Tibial nerve (tissue), 4 donors: ENCODE measurements around the gene CDHR5. TPM values are rescaled to one million over a fixed set of nuclear protein-coding genes. Genes with fewer than 3 reads are reported as not detected.

Experiments
- DNase-seq, 2 donors: peaks; one replicate each; pipeline ENCODE4 v3.0.0-alpha.2; 2019; ENCODE audit warnings: low spot score in 2 of 2
- H3K27ac ChIP-seq, 4 donors: fragments of 200-600 bp; sonication (generic) in 3 of 4; one replicate each; pipeline ENCODE4 v1.5.1; 2017 to 2019; ENCODE audit warnings: mild to moderate bottlenecking in 1 of 4
- H3K27me3 ChIP-seq, 2 donors: fragments of 200-600 bp; sonication (generic) in 1 of 2; one replicate each; pipeline versions ENCODE4 v1.5.1 to v1.6.0; 2017 to 2019
- H3K36me3 ChIP-seq, 3 donors: fragments of 200-600 bp; sonication (generic); one replicate each; pipeline ENCODE4 v1.5.1; 2018 to 2019
- H3K4me1 ChIP-seq, 4 donors: fragments of 200-600 bp; sonication (generic) in 3 of 4; one replicate each; pipeline ENCODE4 v1.5.1; 2017 to 2019
- H3K4me3 ChIP-seq, 4 donors: fragments of 200-600 bp; sonication (generic) in 3 of 4; one replicate each; pipeline ENCODE4 v1.5.1; 2017 to 2019; ENCODE audit warnings: mild to moderate bottlenecking in 1 of 4, moderate library complexity in 1 of 4
- H3K9me3 ChIP-seq, 4 donors: fragments of 200-600 bp; sonication (generic) in 3 of 4; one replicate each; pipeline ENCODE4 v1.5.1; 2017 to 2019
- EP300 ChIP-seq, 2 donors: sonication (generic); formaldehyde crosslinking; IDR thresholded peaks; one replicate each; pipeline ENCODE4 v1.6.1; 2017; ENCODE audit warnings: antibody characterized with exemption in 2 of 2, mild to moderate bottlenecking in 1 of 2
- POLR2A ChIP-seq, 2 donors: fragments of 450-650 bp; IDR thresholded peaks; one replicate each; pipeline ENCODE4 v1.6.1; 2017; ENCODE audit warnings: antibody characterized with exemption in 2 of 2, mild to moderate bottlenecking in 2 of 2, moderate library complexity in 2 of 2
- WGBS, 2 donors: methylation state at CpG; one replicate each; pipeline ENCODE4 v1.1.5; 2018; 5-methylcytosine and 5-hydroxymethylcytosine counted together
- total RNA-seq, 4 donors: library from RNA; depleted of rRNA; stranded (reverse); fragments of >200 nt; gene quantifications; one replicate each; pipeline ENCODE4 v1.1.0, GENCODE V29; 2016
- TF ChIP-seq, protein P1 (sequence below), 5 experiments: fragments of 200-600 bp in 3 of 5; fragments of 450-650 bp in 2 of 5; sonication (generic) in 3 of 5; IDR thresholded peaks; one replicate each; pipeline ENCODE4 v1.5.1; 2016 to 2019; ENCODE audit warnings: antibody characterized with exemption in 5 of 5, mild to moderate bottlenecking in 3 of 5, moderate library complexity in 2 of 5

Gene CDHR5
- total RNA-seq, 4 donors from 2014 or later = not detected

DNA sequence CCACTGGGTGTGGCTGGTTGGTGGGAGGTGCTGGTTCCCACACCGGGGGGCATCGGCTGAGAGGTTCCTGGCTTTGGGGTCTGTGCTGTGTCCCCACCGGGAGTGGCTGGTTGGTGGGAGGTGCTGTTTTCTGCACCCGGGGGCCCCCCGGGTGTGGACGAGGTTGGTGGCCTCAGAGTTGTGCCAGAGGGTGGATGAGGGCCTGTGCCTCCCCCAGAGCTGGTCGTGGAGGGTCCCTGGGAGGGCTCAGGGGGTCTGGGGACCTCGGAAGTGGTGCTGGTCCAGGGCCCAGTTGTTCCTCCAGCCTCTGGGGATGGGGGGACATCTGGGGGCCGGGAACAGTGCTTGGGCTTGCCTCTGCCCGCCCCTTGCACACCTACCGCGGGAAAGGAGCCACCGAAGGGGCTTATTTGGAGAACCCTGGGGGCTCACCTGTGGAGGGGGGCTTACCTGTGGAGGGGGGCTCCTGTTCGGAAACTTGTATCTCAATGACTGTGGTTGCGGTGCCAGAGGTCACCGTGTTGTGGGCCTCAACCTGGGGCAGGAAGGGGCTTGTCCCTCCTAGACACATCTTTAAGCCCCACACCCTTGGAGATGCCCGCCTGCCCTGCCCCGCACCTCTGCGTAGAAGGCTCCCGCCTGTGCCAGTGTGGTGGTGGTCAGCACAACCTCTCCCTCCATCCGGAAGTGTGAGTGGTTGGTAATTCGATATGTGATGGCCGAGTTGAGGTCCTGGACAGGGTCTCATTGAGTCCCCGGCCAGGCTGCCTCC lies 5.7 kb downstream of the CDHR5 start:
- 84 to 88% methylated on average over 17 to 22 of the region's 24 CpGs for WGBS, 2 donors

DNA sequence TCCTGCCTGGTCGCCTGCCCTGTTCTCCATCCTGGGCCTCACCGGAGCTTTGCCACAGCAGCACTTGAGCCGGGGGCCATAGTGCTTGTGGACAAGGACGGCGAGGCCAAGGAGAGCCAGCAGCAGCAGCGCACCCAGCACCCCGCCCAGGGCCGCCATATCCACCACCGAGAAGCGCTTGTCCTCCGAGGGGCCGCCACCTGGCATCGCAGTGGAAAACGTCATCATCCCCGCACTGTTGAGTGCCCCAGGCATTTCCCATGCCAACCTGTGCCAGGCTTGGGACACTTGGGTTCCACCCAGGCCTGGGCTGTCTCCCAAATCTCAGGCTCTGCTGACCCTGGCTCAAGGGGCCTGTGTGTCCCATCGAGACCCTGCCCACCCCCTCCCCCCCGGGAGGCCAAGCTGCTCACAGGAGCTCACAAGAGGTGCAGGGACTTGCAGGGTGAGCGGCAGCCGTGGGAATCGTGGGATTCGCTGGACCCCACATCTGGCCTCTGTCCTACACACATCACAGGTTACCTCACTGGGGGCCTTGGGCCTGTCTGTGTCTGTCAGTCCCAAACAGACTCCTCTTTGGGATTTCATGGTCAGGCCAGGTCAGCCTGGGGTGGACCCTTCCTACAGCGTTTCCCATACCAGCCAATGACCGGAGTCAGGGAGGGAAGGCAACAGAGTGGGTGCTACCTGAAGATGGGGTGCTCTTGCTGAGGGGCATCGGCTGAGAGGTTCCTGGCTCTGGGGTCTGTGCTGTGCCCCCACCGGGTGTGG lies 6.7 kb downstream of the CDHR5 start:
- Histone ChIP-seq H3K9me3 (no peaks in the 10 kb centered on the region), H3K36me3 (peaks cover 0 to 58% (median 0%) of the 10 kb centered on the region in 3 donors), H3K4me3 (no peak overlapping the region), H3K27ac (no peak overlapping the region), H3K27me3 (peaks cover 0 to 7% of the 10 kb centered on the region in 2 donors), H3K4me1 (peaks cover 0 to 44% (median 17%) of the 10 kb centered on the region in 4 donors)
- 91 to 94% methylated on average over 25 of the region's 25 CpGs for WGBS, 2 donors
- TF ChIP-seq POLR2A (IDR thresholded peaks at IDR 0.05) (no peak), EP300 (IDR thresholded peaks at IDR 0.05) (no peak)
- TF ChIP-seq, protein P1, sequence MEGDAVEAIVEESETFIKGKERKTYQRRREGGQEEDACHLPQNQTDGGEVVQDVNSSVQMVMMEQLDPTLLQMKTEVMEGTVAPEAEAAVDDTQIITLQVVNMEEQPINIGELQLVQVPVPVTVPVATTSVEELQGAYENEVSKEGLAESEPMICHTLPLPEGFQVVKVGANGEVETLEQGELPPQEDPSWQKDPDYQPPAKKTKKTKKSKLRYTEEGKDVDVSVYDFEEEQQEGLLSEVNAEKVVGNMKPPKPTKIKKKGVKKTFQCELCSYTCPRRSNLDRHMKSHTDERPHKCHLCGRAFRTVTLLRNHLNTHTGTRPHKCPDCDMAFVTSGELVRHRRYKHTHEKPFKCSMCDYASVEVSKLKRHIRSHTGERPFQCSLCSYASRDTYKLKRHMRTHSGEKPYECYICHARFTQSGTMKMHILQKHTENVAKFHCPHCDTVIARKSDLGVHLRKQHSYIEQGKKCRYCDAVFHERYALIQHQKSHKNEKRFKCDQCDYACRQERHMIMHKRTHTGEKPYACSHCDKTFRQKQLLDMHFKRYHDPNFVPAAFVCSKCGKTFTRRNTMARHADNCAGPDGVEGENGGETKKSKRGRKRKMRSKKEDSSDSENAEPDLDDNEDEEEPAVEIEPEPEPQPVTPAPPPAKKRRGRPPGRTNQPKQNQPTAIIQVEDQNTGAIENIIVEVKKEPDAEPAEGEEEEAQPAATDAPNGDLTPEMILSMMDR (IDR thresholded peaks at IDR 0.05) = no peak
- no peak for DNase-seq

More for the DNA sequence above, 5.7 kb downstream of the CDHR5 start:
- Histone ChIP-seq H3K36me3 (peaks cover 0 to 60% (median 0%) of the 10 kb centered on the region in 3 donors), H3K9me3 (no peaks in the 10 kb centered on the region), H3K27me3 (peaks cover 0 to 17% of the 10 kb centered on the region in 2 donors), H3K4me1 (peaks cover 0 to 36% (median 12%) of the 10 kb centered on the region in 4 donors), H3K4me3 (no peak overlapping the region), H3K27ac (no peak overlapping the region)
- DNase-seq = no peak
- TF ChIP-seq POLR2A (IDR thresholded peaks at IDR 0.05) = no peak
- TF ChIP-seq, protein P1 (IDR thresholded peaks at IDR 0.05) = no peak
- no peak for TF ChIP-seq EP300 (IDR thresholded peaks at IDR 0.05)

DNA sequence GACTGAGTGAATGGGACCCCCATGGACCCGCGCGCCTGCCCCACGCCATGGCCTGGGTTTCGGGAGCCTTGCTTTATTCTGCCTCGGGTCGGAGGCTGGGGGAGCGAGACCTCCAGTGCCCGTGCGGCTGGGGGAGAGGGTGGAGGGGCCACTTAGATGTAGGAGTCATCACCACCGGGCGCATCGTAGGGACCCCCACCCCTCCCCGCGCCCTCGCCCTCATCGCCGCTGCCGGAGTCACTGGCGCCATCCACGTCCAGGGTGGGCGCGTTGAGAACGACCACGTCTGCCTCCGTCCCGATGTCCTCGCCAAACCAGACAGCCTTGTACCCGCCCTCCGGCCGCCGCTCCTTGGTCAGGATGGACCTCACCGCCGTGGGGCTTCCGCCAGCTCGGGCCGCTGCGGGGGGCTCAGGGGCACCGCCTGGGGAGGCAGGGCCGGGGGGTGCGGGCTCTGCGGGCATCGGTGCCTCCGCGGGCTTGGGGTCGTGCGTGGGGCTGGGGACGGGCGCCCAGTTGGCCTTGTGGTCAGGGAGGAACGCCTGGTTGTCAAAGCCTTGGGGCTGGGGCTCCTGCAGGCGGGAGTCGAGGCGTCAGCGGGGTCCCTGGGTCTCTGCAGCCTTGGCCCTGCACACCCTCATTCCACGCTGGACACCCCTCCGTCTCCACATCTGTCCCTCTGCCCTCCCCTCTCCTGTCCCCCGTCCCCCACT lies 7.4 kb downstream of the CDHR5 start:
- WGBS, 2 donors = 90 to 95% methylated on average over 40 to 49 of the region's 57 CpGs

DNA sequence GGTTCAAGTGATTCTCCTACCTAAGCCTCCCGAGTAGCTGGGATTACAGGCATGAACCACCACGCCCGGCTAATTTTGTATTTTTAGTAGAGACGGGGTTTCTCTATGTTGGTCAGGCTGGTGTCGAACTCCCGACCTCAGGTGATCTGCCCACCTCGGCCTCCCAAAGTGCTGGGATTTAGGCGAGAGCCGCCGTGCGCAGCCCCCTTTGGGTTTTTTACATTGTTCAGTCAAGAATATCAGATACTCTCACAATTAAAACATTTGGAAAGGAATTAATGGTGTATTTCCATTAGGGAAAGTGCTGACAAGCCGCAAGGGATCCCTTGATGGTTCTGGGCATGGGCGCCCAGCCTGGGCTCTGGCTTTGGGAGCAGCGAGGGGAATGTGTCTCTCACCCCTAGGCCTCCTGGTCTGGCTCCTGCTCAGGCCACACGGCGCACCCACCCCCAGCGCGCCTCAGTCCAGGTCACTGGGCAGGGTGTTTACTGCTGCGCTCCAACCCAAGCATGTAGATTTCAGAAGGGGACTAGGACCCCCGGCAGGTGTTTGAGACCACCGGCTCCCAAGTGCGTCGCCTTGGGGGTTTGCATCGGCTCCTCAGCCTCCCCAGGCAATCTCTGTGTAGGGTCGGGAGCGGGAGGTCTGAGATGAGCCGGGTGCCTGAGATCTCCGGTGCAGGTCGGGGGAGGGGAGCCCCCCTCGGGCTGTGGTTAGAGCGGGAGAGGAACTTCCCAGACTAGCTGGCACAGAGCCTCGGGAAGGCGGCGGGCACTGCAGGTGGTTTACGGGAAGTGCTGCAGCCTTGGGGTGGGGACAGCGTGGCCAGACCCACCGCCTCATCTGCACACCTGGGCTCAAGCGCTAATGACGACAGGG lies 8.2 kb downstream of the CDHR5 start:
- WGBS, 2 donors = 84% methylated on average over 31 to 39 of the region's 39 CpGs
- Histone ChIP-seq H3K4me1 (peaks cover 0 to 49% (median 17%) of the 10 kb centered on the region in 4 donors), H3K36me3 (peaks cover 0 to 58% (median 1%) of the 10 kb centered on the region in 3 donors), H3K27me3 (no peaks in the 10 kb centered on the region), H3K4me3 (peak overlapping the region in 2 of 4 donors; percentile 75 to 83), H3K9me3 (no peaks in the 10 kb centered on the region), H3K27ac (peak overlapping the region; percentile 67 to 96 (median 88))
- DNase-seq = no peak
- TF ChIP-seq POLR2A (IDR thresholded peaks at IDR 0.05) (no peak), EP300 (IDR thresholded peaks at IDR 0.05) (no peak)
- TF ChIP-seq, protein P1 (IDR thresholded peaks at IDR 0.05) = no peak

More for the DNA sequence above, 7.4 kb downstream of the CDHR5 start:
- TF ChIP-seq, protein P1 (IDR thresholded peaks at IDR 0.05) = no peak
- no peak for TF ChIP-seq POLR2A (IDR thresholded peaks at IDR 0.05)
- TF ChIP-seq EP300 (IDR thresholded peaks at IDR 0.05) = no peak
- H3K4me1 ChIP-seq = peaks cover 0 to 49% (median 17%) of the 10 kb centered on the region in 4 donors
- peaks cover 0 to 58% (median 0%) of the 10 kb centered on the region in 3 donors for H3K36me3 ChIP-seq
- no peaks in the 10 kb centered on the region for H3K9me3 ChIP-seq
- H3K4me3 ChIP-seq = no peak overlapping the region
- H3K27ac ChIP-seq = no peak overlapping the region
- DNase-seq = no peak
- no peaks in the 10 kb centered on the region for H3K27me3 ChIP-seq
